T-helper 1 cell (primary cell): ENCODE data around the gene ST8SIA1.
"Not testable (repeated sequence)": the region's sequence is repeated elsewhere in the genome, so short reads cannot be mapped to it uniquely, and the experiment has no call there.

Experiments
- DNase-seq, 5 donors: peaks; one replicate each; pipeline ENCODE4 v3.0.0-alpha.2; 2012 to 2020

Gene ST8SIA1

DNA sequence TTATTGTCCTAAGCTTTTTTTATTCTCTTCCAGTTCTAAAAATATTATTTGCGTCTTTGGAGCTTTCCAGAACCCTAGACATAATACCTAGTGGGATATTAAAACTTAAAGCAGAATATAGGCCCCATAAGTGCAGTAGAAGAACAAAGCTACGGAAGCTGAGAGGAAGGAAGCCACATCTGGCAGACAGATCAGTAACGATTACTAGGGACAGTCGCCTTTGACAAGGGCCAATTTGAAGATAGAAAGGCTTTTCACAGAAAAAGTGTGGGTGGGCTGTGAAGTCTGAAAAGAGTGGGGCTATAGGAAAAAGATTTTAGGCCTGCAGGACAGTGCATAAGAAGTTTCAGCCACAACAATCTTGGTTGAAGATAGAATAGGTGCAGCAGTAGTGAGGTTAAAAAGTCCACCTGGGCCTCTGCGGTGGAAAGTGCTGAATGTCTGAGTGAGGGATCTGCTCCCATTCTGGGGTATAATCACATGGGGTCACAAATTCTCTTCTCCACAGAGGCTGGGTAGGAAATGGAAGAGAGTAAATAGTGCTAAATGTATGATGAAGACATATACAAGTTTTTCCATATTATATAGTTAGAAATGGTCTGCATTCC lies 174.0 kb downstream of the ST8SIA1 start:
- DNase-seq: peak in 2 of 5 donors; percentile 5 to 7

DNA sequence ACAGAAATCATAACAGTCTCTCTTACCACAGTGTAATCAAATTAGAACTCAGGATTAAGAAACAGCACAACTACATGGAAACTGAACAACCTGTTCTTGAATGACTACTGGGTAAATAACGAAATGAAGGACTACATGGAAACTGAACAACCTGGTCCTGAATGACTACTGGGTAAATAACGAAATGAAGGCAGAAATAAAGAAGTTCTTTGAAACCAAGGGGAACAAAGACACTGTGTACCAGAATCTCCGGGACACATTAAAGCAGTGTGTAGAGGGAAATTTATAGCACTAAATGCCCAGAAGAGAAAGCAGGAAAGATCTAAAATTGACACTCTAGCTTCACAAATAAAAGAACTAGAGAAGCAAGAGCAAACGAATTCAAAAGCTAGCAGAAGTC lies 185.2 kb downstream of the ST8SIA1 start:
- not testable (repeated sequence) for DNase-seq

DNA sequence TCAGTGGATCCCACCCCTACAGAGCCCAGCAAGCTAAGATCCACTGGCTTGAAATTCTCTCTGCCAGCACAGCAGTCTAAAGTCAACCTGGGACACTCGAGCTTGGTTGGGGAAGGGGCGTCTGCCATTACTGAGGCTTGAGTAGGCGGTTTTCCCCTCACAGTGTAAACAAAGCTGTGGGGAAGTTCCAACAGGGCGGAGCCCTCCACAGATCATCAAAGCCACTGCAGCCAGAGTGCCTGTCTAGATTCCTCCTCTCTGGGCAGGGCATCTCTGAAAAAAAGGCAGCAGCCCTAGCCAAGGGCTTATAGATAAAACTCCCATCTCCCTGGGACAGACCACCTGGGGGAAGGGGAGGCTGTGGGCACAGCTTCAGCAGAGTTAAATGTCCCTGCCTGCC lies 187.8 kb downstream of the ST8SIA1 start:
- DNase-seq: peak in 2 of 5 donors; percentile 12 to 19
